Neural cell (in vitro differentiated cells): ENCODE data around the gene PDE1C. TPM values are rescaled to one million over a fixed set of nuclear protein-coding genes. Genes with fewer than 3 reads are reported as not detected.

Experiments used
- H2AFZ ChIP-seq: fragments of 200-600, 300-800 bp; sonication (generic), shearing (Covaris generic); 2 replicates; pipeline ENCODE4 v1.6.0; 2014; ENCODE audit warnings: low read depth, mild to moderate bottlenecking, antibody characterized with exemption, low read length, moderate library complexity
- H3F3A ChIP-seq: fragments of 200-600 bp; shearing (Covaris generic); 2 replicates; pipeline ENCODE4 v1.6.1; 2016; ENCODE audit warnings: mild to moderate bottlenecking, moderate library complexity, mixed read lengths, antibody characterized with exemption, low read length; ENCODE audit not compliant: insufficient read depth, poor library complexity, severe bottlenecking
- H3K27ac ChIP-seq: fragments of 200-600, 300-800 bp; sonication (generic), shearing (Covaris generic); 2 replicates; pipeline ENCODE4 v1.5.1; 2014; ENCODE audit warnings: mild to moderate bottlenecking, low read length, moderate library complexity
- H3K27me3 ChIP-seq: fragments of 300-800, 200-600 bp; sonication (generic), shearing (Covaris generic); 2 replicates; pipeline ENCODE4 v1.6.0; 2014; ENCODE audit warnings: mild to moderate bottlenecking, low read depth, low read length, moderate library complexity; ENCODE audit not compliant: insufficient read depth
- H3K36me3 ChIP-seq: fragments of 300-800, 200-600 bp; sonication (generic), shearing (Covaris generic); 2 replicates; pipeline ENCODE4 v1.5.1; 2014; ENCODE audit warnings: mild to moderate bottlenecking, antibody characterized with exemption, low read length, moderate library complexity; ENCODE audit not compliant: insufficient read depth
- H3K4me2 ChIP-seq: fragments of 300-800, 200-600 bp; sonication (generic), shearing (Covaris generic); 2 replicates; pipeline ENCODE4 v1.6.0; 2014; ENCODE audit warnings: mild to moderate bottlenecking, low read length
- H3K4me3 ChIP-seq: fragments of 300-800, 200-600 bp; sonication (generic), shearing (Covaris generic); 2 replicates; pipeline ENCODE4 v1.5.1; 2014; ENCODE audit warnings: mild to moderate bottlenecking, low read length, moderate library complexity
- H3K79me2 ChIP-seq: fragments of 200-600 bp; shearing (Covaris generic); replicated peaks from 2 replicates; pipeline ENCODE4 v1.6.0; 2014; ENCODE audit warnings: mild to moderate bottlenecking, low read length, moderate library complexity; ENCODE audit not compliant: insufficient read depth
- H3K9ac ChIP-seq: fragments of 300-800, 200-600 bp; sonication (generic), shearing (Covaris generic); 2 replicates; pipeline ENCODE4 v1.6.1; 2016; ENCODE audit warnings: mild to moderate bottlenecking, low read length, mixed read lengths
- H3K9me2 ChIP-seq: fragments of 200-600 bp; shearing (Covaris generic); 2 replicates; pipeline ENCODE4 v1.6.1; 2016; ENCODE audit warnings: mild to moderate bottlenecking, low read length, mixed read lengths; ENCODE audit not compliant: insufficient read depth
- H3K9me3 ChIP-seq: fragments of 200-600, 300-800 bp; sonication (generic), shearing (Covaris generic); 2 replicates; pipeline ENCODE4 v1.6.1; 2016; ENCODE audit warnings: mild to moderate bottlenecking, mixed run types, low read length, moderate library complexity, mixed read lengths
- H4K20me1 ChIP-seq: fragments of 200-600 bp; shearing (Covaris generic); 2 replicates; pipeline ENCODE4 v1.6.1; 2016; ENCODE audit warnings: mild to moderate bottlenecking, mixed run types; ENCODE audit not compliant: insufficient read depth
- EP300 ChIP-seq: fragments of 450-650 bp; conservative IDR thresholded peaks from 2 replicates; pipeline ENCODE4 v1.6.1; 2014; ENCODE audit warnings: antibody characterized with exemption, mild to moderate bottlenecking, moderate library complexity; ENCODE audit not compliant: poor library complexity, severe bottlenecking
- EZH2 ChIP-seq: fragments of 200-600, 300-800 bp; shearing (Covaris generic), sonication (generic); IDR thresholded peaks from 2 replicates; pipeline ENCODE4 v1.6.1; 2014; ENCODE audit warnings: antibody characterized with exemption, low read length, borderline replicate concordance, mild to moderate bottlenecking; ENCODE audit not compliant: insufficient read depth, poor library complexity, severe bottlenecking
- MXI1 ChIP-seq: fragments of 450-650 bp; conservative IDR thresholded peaks from 2 replicates; pipeline ENCODE4 v1.6.1; 2014; ENCODE audit warnings: antibody characterized with exemption, mild to moderate bottlenecking; ENCODE audit not compliant: poor library complexity, severe bottlenecking
- POLR2AphosphoS5 ChIP-seq: IDR thresholded peaks from 2 replicates; pipeline ENCODE4 v1.6.1; 2012
- RAD21 ChIP-seq: fragments of 450-650 bp; conservative IDR thresholded peaks from 2 replicates; pipeline ENCODE4 v1.6.1; 2014; ENCODE audit warnings: antibody characterized with exemption, mild to moderate bottlenecking, moderate library complexity
- SMC3 ChIP-seq: fragments of 450-650 bp; conservative IDR thresholded peaks from 2 replicates; pipeline ENCODE4 v1.6.1; 2014; ENCODE audit warnings: antibody characterized with exemption, mild to moderate bottlenecking, moderate library complexity; ENCODE audit not compliant: poor library complexity
- TAF1 ChIP-seq: IDR thresholded peaks from 2 replicates; pipeline ENCODE4 v1.6.1; 2012; ENCODE audit warnings: low read depth
- polyA plus RNA-seq: library from polyadenylated mRNA; depleted of rRNA; stranded (reverse); fragments of >200 nt; gene quantifications from 2 replicates; pipeline ENCODE4 v1.2.3, GENCODE V29; 2014
- TF ChIP-seq, protein P1 (sequence below): fragments of 450-650 bp; IDR thresholded peaks from 2 replicates; pipeline ENCODE4 v1.5.1; 2014; ENCODE audit warnings: antibody characterized with exemption, mild to moderate bottlenecking, moderate library complexity; ENCODE audit not compliant: poor library complexity, severe bottlenecking
- TF ChIP-seq, protein P2 (sequence below): IDR thresholded peaks from 2 replicates; pipeline ENCODE4 v1.6.1; 2012; ENCODE audit warnings: borderline replicate concordance

Gene PDE1C
- polyA plus RNA-seq, 1 donor from 2014 or later: 6.6 TPM

DNA sequence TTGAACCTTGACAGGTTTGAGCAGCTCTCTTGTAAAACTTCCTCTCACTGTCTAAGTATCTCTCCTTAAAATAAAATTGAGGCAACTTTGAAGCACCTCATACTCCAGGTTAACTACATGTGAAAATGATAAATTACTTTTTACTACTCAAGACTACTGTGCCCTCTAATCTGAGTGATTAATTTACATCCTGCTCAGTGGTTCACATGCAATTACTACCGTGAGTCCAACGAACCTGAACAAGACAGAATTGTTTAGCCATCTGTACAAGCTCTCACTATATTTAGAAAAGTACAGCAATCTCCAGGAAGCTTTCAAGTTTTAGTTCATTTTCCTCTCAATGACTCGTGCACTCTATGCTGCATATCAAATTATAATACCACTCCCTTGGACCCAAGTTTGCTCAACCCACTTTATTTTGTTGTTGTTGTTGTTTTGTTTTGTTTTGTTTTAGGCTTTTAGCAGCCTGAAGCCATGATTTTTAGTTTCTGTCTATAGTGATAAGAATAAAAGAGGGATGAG is 21.2 kb downstream of the PDE1C start:
- Histone ChIP-seq H3F3A (no peaks in the 10 kb centered on the region), H2AFZ (no peak overlapping the region), H3K9me3 (no peaks in the 10 kb centered on the region), H4K20me1 (no peaks in the 10 kb centered on the region), H3K36me3 (no peaks in the 10 kb centered on the region), H3K9ac (no peak overlapping the region), H3K9me2 (no peaks in the 10 kb centered on the region), H3K4me3 (no peak overlapping the region), H3K27me3 (no peaks in the 10 kb centered on the region), H3K79me2 (no peaks in the 10 kb centered on the region), H3K4me2 (no peak overlapping the region), H3K27ac (no peak overlapping the region)
- TF ChIP-seq RAD21: no peak

DNA sequence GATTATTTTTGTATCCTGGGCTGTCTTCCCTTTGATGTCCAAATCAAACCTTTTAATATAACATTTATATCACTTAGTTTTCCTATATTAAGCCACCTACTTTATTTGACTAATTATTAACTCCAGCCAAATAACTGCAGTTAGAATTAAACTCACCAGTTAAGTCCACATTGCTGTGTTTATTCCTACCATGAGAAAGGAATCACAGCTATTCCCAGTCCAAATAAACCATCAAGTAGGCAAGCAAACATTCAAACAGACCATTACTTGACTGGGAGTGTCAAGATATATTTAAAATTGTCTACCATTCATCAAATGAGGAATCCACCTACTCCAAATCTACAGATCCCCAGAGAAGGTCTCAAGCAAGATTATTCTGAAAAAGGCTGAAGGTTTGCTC is 22.4 kb downstream of the PDE1C start:
- TF ChIP-seq MXI1 (no peak), POLR2AphosphoS5 (no peak), TAF1 (no peak), RAD21 (no peak), EP300 (no peak), SMC3 (no peak), EZH2 (no peak)
- TF ChIP-seq, protein P1, sequence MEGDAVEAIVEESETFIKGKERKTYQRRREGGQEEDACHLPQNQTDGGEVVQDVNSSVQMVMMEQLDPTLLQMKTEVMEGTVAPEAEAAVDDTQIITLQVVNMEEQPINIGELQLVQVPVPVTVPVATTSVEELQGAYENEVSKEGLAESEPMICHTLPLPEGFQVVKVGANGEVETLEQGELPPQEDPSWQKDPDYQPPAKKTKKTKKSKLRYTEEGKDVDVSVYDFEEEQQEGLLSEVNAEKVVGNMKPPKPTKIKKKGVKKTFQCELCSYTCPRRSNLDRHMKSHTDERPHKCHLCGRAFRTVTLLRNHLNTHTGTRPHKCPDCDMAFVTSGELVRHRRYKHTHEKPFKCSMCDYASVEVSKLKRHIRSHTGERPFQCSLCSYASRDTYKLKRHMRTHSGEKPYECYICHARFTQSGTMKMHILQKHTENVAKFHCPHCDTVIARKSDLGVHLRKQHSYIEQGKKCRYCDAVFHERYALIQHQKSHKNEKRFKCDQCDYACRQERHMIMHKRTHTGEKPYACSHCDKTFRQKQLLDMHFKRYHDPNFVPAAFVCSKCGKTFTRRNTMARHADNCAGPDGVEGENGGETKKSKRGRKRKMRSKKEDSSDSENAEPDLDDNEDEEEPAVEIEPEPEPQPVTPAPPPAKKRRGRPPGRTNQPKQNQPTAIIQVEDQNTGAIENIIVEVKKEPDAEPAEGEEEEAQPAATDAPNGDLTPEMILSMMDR: no peak
- TF ChIP-seq, protein P2, sequence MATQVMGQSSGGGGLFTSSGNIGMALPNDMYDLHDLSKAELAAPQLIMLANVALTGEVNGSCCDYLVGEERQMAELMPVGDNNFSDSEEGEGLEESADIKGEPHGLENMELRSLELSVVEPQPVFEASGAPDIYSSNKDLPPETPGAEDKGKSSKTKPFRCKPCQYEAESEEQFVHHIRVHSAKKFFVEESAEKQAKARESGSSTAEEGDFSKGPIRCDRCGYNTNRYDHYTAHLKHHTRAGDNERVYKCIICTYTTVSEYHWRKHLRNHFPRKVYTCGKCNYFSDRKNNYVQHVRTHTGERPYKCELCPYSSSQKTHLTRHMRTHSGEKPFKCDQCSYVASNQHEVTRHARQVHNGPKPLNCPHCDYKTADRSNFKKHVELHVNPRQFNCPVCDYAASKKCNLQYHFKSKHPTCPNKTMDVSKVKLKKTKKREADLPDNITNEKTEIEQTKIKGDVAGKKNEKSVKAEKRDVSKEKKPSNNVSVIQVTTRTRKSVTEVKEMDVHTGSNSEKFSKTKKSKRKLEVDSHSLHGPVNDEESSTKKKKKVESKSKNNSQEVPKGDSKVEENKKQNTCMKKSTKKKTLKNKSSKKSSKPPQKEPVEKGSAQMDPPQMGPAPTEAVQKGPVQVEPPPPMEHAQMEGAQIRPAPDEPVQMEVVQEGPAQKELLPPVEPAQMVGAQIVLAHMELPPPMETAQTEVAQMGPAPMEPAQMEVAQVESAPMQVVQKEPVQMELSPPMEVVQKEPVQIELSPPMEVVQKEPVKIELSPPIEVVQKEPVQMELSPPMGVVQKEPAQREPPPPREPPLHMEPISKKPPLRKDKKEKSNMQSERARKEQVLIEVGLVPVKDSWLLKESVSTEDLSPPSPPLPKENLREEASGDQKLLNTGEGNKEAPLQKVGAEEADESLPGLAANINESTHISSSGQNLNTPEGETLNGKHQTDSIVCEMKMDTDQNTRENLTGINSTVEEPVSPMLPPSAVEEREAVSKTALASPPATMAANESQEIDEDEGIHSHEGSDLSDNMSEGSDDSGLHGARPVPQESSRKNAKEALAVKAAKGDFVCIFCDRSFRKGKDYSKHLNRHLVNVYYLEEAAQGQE: no peak
- Histone ChIP-seq H3K9me2 (no peaks in the 10 kb centered on the region), H2AFZ (no peak overlapping the region), H3K27ac (no peak overlapping the region), H3K4me2 (no peak overlapping the region), H3K9ac (no peak overlapping the region), H3K79me2 (no peaks in the 10 kb centered on the region), H3K9me3 (no peaks in the 10 kb centered on the region), H3F3A (no peaks in the 10 kb centered on the region), H4K20me1 (no peaks in the 10 kb centered on the region), H3K4me3 (no peak overlapping the region), H3K27me3 (no peaks in the 10 kb centered on the region), H3K36me3 (no peaks in the 10 kb centered on the region)

DNA sequence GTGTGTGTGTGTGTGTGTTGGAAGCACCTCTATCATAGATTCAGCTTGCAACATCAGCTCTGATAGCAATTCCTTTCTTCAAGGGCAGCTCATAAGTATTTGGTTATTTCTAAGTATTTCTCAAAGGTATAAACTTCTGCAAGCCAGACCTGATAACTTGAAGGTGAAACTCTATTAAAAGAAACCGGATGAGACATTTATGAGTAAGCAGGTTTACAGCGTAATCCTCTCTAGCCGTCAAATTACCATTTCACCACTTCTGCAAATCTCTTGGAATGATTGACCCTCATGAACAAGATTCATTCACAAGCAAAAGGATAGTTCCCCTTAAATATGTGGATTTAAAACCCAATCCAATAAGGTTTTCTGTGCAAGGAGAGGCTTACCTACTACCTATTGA is 23.1 kb downstream of the PDE1C start:
- no peak for TF ChIP-seq EZH2
- TF ChIP-seq, protein P1: no peak
- TF ChIP-seq RAD21: no peak
- Histone ChIP-seq H3K9ac (no peak overlapping the region), H3F3A (no peaks in the 10 kb centered on the region), H3K4me2 (no peak overlapping the region), H4K20me1 (no peaks in the 10 kb centered on the region), H3K27ac (no peak overlapping the region), H3K9me3 (no peaks in the 10 kb centered on the region), H3K4me3 (no peak overlapping the region), H2AFZ (no peak overlapping the region), H3K79me2 (no peaks in the 10 kb centered on the region), H3K36me3 (no peaks in the 10 kb centered on the region), H3K9me2 (no peaks in the 10 kb centered on the region), H3K27me3 (no peaks in the 10 kb centered on the region)
